ENCODE data around the gene ATP2B2.

GRCh38 chr3:10546181-10546624 lies 40.8 kb upstream of the ATP2B2 start:
- TF ChIP-seq, protein P1, sequence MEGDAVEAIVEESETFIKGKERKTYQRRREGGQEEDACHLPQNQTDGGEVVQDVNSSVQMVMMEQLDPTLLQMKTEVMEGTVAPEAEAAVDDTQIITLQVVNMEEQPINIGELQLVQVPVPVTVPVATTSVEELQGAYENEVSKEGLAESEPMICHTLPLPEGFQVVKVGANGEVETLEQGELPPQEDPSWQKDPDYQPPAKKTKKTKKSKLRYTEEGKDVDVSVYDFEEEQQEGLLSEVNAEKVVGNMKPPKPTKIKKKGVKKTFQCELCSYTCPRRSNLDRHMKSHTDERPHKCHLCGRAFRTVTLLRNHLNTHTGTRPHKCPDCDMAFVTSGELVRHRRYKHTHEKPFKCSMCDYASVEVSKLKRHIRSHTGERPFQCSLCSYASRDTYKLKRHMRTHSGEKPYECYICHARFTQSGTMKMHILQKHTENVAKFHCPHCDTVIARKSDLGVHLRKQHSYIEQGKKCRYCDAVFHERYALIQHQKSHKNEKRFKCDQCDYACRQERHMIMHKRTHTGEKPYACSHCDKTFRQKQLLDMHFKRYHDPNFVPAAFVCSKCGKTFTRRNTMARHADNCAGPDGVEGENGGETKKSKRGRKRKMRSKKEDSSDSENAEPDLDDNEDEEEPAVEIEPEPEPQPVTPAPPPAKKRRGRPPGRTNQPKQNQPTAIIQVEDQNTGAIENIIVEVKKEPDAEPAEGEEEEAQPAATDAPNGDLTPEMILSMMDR (IDR thresholded peaks at IDR 0.05) = no peak
- no peak for TF ChIP-seq POLR2A (IDR thresholded peaks at IDR 0.05)

Measured in uterus (tissue), 2 donors.